A673 (cell line): Measurements from ENCODE around the gene HINT3.

ENCODE experiments used
- EZH2 ChIP-seq: fragments of 200-600 bp; sonication (generic); IDR thresholded peaks from 2 replicates; pipeline ENCODE4 v1.6.1; 2017; ENCODE audit warnings: borderline replicate concordance, low read depth, mild to moderate bottlenecking, mixed read lengths, antibody characterized with exemption, low read length; ENCODE audit not compliant: poor library complexity, severe bottlenecking
- TF ChIP-seq, protein P1 (sequence below): fragments of 300-800, 200-600 bp; sonication (generic); conservative IDR thresholded peaks from 2 replicates; pipeline ENCODE4 v1.5.1; 2017; ENCODE audit warnings: low read depth, mild to moderate bottlenecking, antibody characterized with exemption, low read length, moderate library complexity, mixed read lengths

DNA sequence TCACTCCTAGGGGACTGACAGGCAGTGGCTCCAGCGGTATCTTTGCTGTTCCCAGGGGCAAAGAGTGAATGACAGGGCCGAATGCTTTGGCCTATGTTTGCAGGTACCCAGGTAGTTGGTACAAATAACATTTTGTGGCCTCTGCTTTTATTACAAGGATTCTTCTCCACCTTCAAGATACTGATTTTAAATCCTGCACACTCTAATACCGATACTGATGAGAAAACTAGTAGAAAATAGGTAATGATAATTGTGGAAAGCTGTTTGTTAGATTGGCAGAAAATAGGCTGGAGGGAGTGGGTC lies 772 bp downstream of the HINT3 start:
- TF ChIP-seq, protein P1, sequence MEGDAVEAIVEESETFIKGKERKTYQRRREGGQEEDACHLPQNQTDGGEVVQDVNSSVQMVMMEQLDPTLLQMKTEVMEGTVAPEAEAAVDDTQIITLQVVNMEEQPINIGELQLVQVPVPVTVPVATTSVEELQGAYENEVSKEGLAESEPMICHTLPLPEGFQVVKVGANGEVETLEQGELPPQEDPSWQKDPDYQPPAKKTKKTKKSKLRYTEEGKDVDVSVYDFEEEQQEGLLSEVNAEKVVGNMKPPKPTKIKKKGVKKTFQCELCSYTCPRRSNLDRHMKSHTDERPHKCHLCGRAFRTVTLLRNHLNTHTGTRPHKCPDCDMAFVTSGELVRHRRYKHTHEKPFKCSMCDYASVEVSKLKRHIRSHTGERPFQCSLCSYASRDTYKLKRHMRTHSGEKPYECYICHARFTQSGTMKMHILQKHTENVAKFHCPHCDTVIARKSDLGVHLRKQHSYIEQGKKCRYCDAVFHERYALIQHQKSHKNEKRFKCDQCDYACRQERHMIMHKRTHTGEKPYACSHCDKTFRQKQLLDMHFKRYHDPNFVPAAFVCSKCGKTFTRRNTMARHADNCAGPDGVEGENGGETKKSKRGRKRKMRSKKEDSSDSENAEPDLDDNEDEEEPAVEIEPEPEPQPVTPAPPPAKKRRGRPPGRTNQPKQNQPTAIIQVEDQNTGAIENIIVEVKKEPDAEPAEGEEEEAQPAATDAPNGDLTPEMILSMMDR: no peak
- TF ChIP-seq EZH2: no peak
